G401.6 (cell line): ENCODE measurements around the gene ZIK1.

Experiments
- FAIRE-seq: peaks from 2 replicates; lab custom pipeline; 2012; peaks lifted over from hg19 to GRCh38; lab: Jason Lieb, UNC

Gene ZIK1

DNA sequence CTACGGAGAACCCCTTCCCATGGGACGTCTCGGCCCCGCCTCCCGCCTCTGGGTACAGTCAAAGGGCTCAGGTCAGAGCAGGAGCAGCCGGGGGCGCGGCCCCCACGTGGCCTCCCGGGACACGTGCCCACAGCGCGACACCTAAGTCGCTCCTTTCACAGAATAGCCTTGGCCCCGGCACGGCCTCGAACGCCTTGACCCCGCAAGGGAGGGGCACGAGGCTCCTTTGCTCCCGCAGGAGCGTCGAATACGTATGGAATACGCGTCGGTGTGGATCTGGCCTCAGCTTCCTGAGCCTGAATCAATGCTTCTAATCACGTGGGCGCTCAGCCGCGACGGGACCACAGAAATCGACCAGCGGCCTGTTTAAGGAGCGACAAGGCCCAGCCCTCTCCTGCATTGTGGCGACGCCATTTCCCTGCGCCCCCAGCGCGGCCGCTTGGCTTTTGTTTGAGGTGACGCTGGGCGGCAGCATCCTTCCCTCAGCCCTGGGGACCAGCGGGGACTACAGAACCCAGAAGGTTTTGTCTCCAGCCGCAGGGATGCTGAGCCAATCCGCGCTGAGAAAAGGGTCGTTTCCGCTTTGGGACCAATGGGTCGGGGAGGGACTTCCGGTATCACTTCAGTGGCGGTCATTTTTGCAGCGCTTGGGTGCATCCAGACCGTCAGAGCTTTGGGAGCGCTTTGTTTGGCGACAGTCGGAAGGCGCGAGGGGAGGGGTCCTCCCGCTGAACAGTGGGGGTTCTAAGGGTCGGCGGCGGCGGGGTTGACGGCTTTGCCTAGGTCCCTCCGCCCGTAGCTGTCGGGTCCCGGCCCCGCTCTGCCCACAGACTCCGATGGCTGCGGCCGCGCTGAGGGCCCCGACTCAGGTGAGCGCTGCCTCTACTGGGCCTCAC, at the start of gene ZIK1:
TSS of gene ZIK1 (plus strand) at position 625 of the 896 bp plus-strand sequence. CDS start at position 837, 212 bp downstream.
- FAIRE-seq = no peak

DNA sequence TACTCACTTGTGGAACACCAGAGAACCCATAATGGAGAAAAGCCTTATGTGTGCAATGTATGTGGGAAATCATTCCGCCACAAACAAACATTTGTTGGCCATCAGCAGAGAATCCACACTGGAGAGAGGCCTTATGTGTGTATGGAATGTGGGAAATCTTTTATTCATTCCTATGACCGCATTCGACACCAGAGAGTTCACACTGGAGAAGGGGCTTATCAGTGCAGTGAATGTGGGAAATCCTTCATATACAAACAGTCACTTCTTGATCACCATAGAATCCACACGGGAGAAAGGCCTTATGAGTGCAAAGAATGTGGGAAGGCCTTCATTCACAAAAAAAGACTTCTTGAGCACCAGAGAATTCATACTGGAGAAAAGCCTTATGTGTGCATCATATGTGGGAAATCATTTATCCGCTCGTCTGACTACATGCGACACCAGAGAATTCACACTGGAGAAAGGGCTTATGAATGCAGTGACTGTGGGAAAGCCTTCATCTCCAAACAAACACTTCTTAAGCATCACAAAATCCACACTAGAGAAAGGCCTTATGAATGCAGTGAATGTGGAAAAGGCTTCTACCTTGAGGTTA, 45.9 kb upstream of the ZIK1 start:
- FAIRE-seq = no peak

DNA sequence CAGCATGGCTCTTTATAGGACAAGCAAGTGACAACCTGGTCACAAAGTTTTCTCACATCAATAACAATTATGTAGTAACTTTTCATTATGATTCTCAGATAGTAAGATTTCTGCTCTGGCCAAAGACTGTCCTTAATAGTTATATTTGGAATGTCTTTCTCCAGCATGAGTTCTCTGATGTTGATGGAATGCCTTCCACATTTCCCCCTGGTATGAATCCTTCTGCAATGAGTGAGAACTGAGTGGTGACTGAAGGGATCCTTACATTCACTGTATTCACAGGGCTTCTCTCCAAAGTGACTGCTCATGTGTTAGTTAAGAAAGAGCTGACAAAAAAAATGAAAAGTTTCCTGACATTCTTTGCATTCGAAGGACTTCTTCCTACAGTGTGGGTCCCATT, 37.4 kb upstream of the ZIK1 start:
- FAIRE-seq = no peak

DNA sequence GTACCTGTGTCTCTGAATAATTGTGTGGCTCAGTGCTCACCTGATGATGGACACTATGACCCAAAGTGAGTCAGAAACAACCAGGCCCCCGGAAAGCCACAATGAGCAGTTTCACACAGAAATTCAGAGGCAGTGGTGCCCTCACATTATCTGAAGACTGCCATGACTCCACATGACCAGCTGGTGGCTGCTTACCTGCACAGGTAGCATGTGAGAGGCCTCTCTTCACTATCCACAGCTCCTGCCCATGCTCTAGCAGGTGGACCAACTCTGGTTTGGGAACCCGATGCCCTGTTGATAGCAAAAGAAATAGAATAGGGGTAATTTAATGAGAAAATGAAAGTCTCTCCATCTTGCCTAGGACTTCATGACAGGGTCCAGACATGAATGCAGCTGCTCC, 31.5 kb upstream of the ZIK1 start:
- no peak for FAIRE-seq

DNA sequence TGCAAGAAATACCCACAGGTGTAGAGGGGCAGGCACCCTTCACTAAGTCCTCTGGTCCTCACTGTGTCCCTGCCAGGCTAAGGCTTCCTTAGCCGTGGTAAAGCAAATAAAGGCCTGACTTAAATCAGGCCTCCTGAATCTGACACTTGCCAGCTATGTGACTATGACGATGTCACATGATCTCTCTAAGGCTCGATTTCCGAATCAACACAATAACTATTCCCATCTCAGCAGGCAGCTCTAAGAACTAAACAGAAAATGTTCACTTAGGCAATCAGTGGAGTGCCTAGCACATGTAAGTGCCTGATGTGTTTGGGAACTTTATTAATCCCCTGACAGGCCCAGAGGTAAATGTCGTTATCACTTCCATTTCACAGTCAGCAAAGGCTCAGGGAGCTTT, 26.3 kb upstream of the ZIK1 start:
- FAIRE-seq = no peak

DNA sequence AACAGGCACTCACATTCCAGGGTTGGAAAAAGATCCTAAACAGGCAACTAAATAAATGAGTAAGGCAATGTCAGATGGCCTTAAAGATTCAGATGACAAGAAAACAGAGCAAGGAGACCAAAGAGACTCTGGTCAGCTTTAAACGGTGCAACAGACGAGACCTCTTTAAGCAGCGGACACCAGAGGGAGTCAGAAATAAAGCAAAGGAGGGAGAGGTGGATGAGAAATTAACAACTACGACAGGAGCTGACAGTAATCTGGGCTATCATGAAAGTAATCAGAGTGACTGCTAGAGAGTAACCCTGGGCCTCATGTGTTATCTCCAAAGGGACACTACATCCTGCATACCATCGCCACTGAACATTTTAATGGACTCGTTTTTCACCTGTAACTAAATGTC, 25.4 kb upstream of the ZIK1 start:
- FAIRE-seq = no peak

DNA sequence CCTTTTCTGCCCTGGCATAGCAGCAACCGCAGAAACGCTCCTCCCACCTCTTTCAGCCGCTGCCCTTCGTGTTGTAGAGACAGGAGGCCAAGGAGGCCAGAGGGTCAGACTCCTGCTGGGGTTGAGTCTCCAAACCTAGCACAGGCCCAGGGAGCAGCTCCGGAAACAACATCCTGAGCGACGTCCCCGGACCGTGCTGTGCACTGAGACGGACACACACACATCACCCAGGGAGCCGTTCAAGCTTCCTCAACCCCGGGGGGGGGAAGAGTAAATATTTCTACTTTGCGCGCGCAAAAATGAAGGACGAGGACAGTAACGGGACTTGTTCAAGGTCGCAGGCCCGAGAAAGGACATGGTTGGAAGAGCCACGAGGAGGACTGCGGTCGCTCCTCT, 24.9 kb upstream of the ZIK1 start:
- no peak for FAIRE-seq

DNA sequence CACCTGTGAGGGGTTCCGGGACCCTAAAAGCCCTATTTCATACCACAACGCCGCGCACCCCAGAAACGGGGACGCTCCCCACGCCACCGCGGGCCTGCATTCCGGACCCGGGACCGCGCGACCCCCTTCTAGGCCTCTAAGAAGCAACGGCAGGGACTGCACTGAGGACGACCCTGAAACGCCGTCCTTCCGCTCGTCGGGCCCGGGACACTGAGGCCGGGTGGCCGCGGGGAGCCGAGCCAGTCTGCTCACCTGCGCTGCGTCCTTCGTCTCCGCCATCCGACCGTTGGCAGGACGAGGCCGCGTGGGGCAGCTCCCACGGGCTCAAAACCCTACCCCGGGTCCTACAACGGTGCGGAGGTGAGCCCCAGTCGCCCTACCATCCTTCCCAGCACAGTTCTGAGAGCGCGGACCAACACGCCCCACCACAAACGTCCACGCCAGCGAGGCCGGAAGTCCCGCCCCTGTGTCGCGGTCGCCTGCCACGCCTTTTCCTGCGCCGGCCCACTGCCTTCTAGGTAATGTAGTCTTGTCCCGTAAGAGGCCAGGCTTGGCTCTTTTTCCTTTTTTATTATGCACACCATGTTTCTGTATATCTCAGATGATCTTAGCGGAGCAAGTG, 24.4 kb upstream of the ZIK1 start, which contains the start of gene ZNF550:
TSS of gene ZNF550 (minus strand) at position 460 of the 622 bp plus-strand sequence. CDS start at position 279, 181 bp downstream.
- FAIRE-seq = peak; percentile 85

DNA sequence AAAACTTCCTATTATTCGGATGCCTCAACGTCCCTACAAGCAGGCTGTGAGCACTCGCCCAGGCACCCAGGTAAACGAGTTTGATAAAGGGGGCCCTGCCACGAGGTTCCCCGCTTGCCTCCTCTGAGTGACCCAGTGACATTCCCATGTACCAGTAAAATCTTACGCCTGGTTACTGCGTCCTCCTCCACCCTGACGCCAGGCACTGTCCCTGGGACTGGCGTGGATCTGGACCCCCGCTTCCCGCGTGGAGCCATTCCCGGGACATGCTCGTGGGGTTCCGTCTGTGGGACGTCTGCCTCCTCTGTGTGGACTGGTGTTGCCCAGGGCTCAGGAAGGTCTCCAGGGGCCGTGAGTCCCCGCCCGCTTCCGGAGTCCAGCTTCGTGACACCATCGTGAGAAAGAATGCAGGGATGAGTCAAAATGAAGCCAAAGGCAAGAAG, 23.9 kb upstream of the ZIK1 start:
- no peak for FAIRE-seq

DNA sequence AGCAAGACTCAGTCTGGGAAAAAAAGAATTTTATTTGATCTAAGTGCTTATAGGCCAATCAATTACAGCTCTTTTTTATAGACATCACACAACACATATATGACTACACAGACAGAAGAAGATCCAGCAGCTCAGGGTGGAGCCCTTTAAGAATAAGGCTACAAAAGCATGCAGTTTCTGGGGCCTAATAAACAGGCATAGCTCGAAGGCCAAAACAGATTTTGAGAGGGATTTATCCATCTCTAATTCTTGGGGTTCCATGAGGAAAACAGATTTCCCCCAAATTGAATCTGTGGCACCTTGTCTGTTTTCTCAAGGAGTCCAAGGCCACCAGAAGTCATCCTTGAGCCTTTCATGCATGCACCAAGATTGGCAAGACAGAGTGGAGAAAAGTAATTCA, 20.4 kb upstream of the ZIK1 start:
- no peak for FAIRE-seq

DNA sequence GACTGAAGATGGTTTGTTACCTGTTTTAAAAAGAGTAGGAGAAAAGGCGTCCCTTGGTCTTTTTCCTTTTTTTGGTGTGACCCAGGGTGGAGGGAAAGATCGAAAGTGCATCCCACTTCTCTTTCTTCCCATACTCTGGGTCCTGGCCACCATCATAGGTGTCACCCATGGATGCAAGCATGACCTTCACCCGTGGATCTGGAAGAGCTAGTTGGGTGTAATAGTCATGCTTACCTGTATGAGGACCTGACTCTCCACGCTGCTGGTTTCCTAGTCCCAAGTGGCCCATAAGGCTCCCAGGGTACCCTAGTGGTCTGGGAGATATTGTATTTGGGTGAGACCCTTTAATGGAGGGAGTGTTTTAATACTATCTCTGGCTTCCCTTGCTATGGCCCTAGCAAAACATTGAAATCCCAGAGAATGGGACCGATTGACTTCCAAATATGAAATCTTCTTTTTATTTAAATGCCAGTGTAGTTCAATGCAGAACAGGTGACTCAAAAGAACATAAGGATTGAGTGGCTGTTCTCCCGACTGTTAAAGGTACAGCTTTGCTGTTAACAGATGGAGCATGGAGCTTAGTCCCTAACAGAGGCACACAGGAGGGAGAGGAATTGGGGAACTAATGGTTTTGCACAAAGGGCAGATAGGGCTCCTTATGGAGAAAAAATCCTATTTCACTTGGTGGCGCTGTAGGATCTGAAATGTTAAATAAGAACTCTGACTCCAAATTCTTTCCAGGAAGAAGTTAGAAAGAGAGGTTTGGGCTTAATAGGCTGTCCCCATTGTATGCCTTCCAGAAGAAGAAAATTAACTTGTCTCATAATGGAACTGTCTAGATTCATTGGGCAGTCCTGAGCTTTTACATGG, 17.3 kb upstream of the ZIK1 start:
- no peak for FAIRE-seq

DNA sequence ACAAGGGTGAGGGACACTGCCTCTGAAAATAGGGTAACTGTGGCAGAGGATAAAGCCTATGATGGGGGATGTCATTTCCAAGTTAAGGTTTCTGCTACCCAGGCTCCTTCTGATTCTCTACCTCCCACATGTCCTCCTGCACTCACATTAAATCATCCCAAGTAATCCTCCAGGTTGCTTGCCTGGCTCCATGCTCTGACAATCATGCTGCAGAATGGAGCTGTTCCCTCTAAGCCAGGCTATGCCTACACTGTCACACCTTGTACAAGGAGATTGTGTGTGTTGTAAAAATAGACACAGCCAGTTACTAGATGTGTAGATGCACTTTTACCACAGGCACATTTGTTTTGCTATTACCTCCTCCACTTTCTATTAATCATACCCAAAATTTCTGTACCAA, 13.2 kb upstream of the ZIK1 start:
- FAIRE-seq = no peak

DNA sequence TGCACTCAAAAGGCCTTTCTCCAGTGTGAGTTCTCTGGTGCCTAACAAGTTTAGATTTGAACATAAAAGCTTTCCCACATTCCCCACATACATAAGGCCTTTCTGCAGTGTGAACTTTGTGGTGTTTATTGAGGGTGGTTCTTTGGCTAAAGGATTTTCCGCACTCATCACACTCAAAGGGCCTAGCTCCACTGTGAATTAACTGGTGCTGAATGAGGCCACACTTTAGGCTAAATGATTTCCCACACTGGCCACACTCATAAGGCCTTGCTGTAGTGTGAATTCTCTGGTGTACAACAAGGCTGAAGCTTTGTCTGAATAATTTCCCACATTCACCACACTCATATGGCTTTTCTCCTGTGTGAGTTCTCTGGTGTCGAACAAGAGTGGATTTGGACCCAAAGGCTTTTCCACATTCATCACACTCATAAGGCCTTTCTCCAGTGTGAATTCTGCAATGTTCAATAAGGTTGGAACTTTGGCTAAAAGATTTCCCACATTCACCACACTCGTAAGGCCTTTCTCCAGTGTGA, 11.5 kb upstream of the ZIK1 start:
- no peak for FAIRE-seq

DNA sequence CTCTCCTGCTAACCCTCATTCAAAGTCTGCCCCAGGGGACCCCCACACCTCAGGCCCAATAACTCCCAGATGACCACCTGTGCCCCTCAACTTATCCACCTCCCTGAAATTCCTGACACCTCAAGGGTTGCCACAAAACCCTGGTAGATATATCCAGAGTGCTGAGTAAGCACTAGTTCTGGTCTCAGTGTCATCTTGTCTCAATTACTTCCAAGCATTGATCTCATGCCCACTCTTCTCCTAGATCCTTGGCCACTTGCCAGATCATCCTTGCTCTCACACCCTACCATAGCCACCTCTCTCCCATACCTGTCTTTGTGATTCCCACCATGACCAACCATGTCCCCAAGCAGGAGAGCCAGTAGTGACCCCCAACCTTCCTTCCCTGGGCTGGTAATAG, 7.3 kb upstream of the ZIK1 start:
- FAIRE-seq = no peak

DNA sequence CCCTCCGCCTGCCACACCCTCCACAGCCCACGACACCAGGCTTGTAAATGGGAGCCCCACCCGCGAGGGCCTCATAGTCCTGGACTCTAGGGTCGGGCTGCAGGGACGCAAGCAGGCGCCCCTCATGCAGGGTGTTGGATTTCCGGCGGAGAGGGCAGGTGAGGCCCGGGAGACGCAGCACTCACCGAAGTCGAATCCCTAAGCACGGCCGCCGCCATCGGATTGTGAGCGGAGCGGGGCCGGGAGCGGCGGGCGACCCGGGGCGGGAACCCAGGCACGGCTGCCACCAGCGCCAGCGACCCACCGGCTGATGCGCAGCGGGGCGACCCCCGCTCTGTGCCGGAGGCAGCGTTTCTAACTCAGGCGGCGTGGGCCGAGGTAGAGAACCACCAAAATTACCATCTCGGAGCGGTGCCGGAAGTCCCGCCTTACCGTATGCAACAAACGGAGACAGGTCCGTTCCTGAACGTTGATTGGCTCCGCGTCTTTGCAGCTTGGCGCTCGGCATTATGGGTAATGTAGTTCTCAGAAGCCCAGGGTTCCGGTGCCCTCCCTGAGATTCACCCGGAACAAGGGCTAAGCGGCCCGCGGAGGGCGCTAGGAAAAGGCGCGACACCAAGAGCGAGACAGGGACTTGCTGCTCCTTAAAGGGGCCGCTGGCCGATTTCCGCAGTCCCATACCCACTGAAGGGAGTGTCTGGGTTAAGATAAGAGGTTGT, 5.3 kb upstream of the ZIK1 start, which contains the start of gene ZNF416:
TSS of gene ZNF416 (minus strand) at position 425 of the 719 bp plus-strand sequence. CDS start at position 218, 207 bp downstream.
- peak; percentile 98 for FAIRE-seq

DNA sequence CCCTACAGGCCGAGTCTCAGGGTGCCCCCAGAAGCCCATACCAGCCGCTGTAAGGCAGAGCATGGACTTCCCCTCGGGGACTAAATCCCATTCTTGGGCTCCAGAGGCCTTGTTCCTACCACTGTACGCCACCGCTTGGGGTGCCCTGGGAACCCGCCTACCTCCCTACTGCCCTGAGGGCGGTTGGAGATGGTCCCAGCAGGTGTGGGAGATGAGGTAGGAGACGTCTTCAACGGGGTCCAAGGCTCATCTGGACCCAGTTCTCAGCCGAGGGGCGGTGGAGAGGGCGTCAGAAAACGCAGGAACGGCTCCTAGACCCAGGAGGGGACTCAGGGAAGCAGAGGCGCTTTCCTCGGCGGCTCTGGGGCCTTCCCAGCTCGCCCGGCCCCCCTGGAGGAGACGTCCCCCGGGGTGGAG, 833 bp upstream of the ZIK1 start:
- no peak for FAIRE-seq

DNA sequence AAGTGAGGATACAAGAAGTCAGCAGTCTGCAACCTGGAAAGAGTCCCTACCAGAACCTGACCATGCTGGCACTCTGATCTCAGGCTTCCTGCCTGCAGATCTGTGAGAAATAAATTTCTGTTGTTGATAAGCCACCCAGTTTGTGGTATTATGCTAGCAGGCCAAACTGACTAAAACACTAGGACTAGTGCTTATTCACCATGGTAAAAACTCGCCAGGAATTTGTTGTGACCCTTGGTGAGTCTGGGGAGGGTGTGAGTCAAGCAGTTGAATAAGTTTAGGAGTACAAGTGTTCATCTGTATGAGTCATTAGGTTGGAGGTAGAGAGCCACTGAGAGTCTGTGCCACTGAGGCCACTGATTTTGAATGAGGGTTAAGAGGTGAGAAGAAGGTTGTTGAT, 3.6 kb downstream of the ZIK1 start:
- no peak for FAIRE-seq

DNA sequence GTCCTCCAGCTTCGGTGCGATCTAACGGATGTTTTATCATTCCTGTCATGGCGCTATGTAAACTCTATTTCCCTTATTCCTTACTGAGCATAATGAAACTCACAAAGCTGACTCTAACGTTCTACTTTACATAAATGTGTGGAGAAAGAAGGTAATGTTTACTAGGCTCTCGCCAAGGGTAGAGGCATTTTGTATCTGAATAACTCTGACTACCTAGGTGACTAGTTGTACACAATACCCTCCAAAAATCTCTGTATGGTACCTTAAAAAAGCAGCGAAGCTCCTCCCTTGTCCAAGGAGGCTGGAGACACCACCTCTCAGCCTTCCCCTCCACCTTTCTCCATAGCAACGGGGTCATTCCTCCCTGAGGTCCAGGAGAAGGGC, 15.4 kb downstream of the ZIK1 start:
- no peak for FAIRE-seq

DNA sequence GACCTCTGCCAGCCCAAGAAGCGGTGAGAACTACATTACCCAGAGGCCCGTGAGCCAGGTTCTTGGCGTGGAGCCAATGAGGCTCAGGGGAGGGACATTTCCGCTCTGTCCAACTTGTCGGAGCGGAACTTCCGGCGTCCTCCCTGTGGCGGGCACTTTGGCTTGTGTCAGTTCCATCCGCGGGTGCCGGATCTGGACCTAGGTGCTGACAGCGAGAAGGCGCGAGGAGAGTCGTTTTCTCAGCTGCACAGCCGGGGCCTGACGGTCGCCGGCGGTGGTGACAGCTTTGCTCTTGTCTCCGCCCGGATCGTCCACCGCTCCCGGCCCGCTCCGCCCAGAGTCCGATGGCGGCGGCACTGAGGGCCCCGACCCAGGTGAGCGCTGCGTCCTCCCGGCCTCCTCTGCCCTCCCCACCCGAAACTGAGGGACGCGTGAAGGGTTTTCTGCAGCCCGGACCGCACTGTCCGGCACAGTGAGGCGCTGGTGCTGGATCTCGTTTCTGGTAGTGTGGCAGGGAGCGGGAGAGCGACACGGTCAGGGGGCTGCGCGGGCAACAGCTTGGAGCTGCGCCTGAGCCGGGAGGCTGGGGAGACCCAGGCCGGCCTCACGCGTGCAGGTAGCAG, 15.9 kb downstream of the ZIK1 start, which contains the start of gene ZNF530:
TSS of gene ZNF530 (plus strand) at position 125 of the 623 bp plus-strand sequence. CDS start 4,461 bp downstream, outside the sequence.
- FAIRE-seq = peak; percentile 93

DNA sequence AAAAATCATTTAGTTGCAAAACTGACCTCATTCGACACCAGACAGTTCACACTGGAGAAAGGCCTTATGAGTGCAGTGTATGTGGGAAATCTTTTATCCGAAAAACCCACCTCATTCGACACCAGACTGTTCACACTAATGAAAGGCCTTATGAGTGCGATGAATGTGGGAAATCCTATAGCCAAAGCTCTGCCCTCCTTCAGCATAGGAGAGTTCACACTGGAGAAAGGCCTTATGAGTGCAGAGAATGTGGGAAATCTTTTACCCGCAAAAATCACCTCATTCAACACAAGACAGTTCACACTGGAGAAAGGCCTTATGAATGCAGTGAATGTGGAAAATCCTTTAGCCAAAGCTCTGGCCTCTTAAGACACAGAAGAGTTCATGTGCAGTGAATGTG, 23.0 kb downstream of the ZIK1 start:
- FAIRE-seq = no peak

DNA sequence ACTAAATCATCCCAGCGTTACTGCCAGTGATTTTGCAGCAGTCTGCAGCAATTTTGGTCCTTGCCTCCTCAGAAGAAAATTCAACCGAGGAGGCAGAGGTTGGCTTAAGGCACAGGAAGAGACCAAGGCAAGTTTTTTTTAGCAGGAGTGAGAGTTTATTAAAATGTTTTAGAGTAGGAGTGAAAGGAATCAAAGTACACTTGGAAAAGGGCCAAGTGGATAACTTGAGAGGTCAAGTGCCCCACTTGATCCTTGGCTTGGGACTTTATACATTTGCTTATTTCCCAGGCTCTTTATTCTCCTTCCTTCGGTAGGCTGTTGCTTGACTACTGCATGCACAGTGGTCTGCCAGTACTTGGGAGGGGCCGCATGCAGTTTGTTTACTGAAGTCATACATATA, 27.2 kb downstream of the ZIK1 start:
- no peak for FAIRE-seq
